Prostate gland (tissue), 2 donors: ENCODE measurements around the gene GIPR.

Source experiments
- CTCF ChIP-seq, 4 experiments: fragments of 200-600 bp in 2 of 4; fragments of 450-650 bp in 2 of 4; sonication (generic) in 2 of 4; IDR thresholded peaks; 1 replicate in 3 of 4; 2 replicates in 1 of 4; pipeline ENCODE4 v1.5.1; 2016 to 2019; ENCODE audit warnings: antibody characterized with exemption in 4 of 4, mild to moderate bottlenecking in 2 of 4, moderate library complexity in 2 of 4
- POLR2A ChIP-seq: fragments of 450-650 bp; IDR thresholded peaks from one replicate; pipeline ENCODE4 v1.6.1; 2016; ENCODE audit warnings: antibody characterized with exemption, mild to moderate bottlenecking
- POLR2AphosphoS5 ChIP-seq: sonication (generic); formaldehyde crosslinking; IDR thresholded peaks from one replicate; pipeline ENCODE4 v1.6.1; 2017; ENCODE audit warnings: antibody characterized with exemption

DNA sequence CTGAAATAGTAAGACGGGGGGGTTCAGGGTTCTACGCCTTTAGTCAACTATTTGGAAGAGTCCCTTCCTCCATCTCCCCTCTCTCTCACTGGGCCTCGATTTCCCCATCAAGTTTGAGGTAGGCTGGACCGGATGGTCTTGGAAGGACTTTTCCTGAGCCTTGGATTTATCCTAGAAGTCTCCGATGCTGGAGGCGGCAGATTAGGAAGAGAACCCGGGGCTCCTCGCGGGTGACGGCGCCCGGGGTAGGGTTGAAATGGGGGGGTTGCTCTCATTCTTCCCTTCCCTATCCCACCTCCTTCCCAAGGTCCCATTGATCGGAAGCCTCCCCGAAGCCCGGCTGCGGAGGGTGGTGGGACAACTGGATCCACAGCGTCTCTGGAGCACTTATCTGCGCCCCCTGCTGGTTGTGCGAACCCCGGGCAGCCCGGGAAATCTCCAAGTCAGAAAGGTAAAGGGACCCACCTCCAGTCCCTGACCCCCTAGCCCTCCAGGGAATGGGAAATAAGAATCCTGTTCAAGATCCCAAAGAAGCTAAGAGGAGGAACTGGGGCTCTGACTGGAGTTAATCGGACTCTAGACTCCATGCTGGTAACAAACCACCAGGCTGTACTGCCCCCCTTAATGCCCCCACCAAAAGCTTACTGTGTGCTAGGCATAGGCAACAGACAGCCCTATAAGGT lies 25.2 kb downstream of the GIPR start:
- TF ChIP-seq CTCF (IDR thresholded peaks at IDR 0.05) (peak; percentile 82 to 90 (median 86)), POLR2A (no peak), POLR2AphosphoS5 (peak; percentile 49)
